Endothelial cell of umbilical vein (primary cell): Measurements from ENCODE around the gene KRT31. TPM values are rescaled to one million over a fixed set of nuclear protein-coding genes. Genes with fewer than 3 reads are reported as not detected.

ENCODE experiments used
- BruUV-seq: library from RNA; stranded (reverse); fragments of 400-500 nt; replicated peaks from 2 replicates; lab custom pipeline; 2021; lab: Mats Ljungman, UMichigan
- CTCF ChIA-PET: fragments of 300-600, 350-600 bp; sonication (Branson Sonifier 250); formaldehyde crosslinking; loops from one replicate; lab custom pipeline; 2021; ENCODE audit warnings: antibody characterized with exemption, inconsistent platforms; lab: Charles Lee
- POLR2A ChIA-PET: fragments of 300-600, 350-600 bp; sonication (Branson Sonifier 250); formaldehyde crosslinking; loops from one replicate; lab custom pipeline; 2021; ENCODE audit warnings: antibody characterized with exemption, inconsistent platforms; lab: Charles Lee
- DNase-seq: peaks from one replicate; pipeline ENCODE4 v3.0.0-alpha.2; 2011; ENCODE audit warnings: low read depth, low spot score
- FAIRE-seq: peaks from 2 replicates; lab custom pipeline; 2011; peaks lifted over from hg19 to GRCh38; lab: Jason Lieb, UNC
- H2AFZ ChIP-seq: 2 replicates; pipeline ENCODE4 v1.6.0; 2012; ENCODE audit warnings: low read depth, low read length, control low read depth, inconsistent platforms
- H3K27ac ChIP-seq: 2 replicates; pipeline ENCODE4 v1.5.1; 2011; ENCODE audit warnings: low read depth, mild to moderate bottlenecking, control low read depth, low read length, moderate library complexity; ENCODE audit not compliant: insufficient read depth
- H3K27me3 ChIP-seq, 2 experiments: 2 replicates each; pipeline versions ENCODE4 v1.6.0 to v1.6.1; 2011; ENCODE audit warnings: low read length in 2 of 2, mixed read lengths in 1 of 2; ENCODE audit not compliant: control insufficient read depth in 2 of 2, insufficient read depth in 2 of 2
- H3K36me3 ChIP-seq, 2 experiments: 2 replicates in 1 of 2; 3 replicates in 1 of 2; pipeline ENCODE4 v1.5.1; 2011; ENCODE audit warnings: low read length in 2 of 2, mild to moderate bottlenecking in 1 of 2, moderate library complexity in 1 of 2; ENCODE audit not compliant: control insufficient read depth in 2 of 2, insufficient read depth in 2 of 2; ENCODE audit errors: extremely low read depth in 1 of 2
- H3K4me1 ChIP-seq: 3 replicates; pipeline ENCODE4 v1.5.1; 2011; ENCODE audit warnings: mild to moderate bottlenecking, low read length; ENCODE audit not compliant: control insufficient read depth, insufficient read depth; ENCODE audit errors: extremely low read depth
- H3K4me2 ChIP-seq: 2 replicates; pipeline ENCODE4 v1.6.1; 2011; ENCODE audit warnings: low read length, control low read depth, mixed read lengths; ENCODE audit not compliant: insufficient read depth
- H3K4me3 ChIP-seq, 3 experiments: fragments of 200-600 bp in 1 of 3; sonication (generic), shearing (Covaris generic) in 1 of 3; replicated peaks in 1 of 3; 2 replicates each; pipeline ENCODE4 v1.5.1; 2011 to 2016; ENCODE audit warnings: control low read depth in 3 of 3, low read length in 3 of 3, mild to moderate bottlenecking in 2 of 3, inconsistent platforms in 1 of 3, low read depth in 1 of 3, moderate library complexity in 1 of 3; ENCODE audit not compliant: insufficient read depth in 1 of 3
- H3K79me2 ChIP-seq: 2 replicates; pipeline ENCODE4 v1.6.0; 2012; ENCODE audit warnings: low read length, inconsistent platforms; ENCODE audit not compliant: control insufficient read depth, insufficient read depth
- H3K9ac ChIP-seq: replicated peaks from 2 replicates; pipeline ENCODE3; 2011; ENCODE audit warnings: low read length, control low read depth; ENCODE audit not compliant: insufficient read depth; ENCODE audit errors: extremely low read depth
- H3K9me1 ChIP-seq: replicated peaks from 3 replicates; pipeline ENCODE4 v1.6.0; 2011; ENCODE audit warnings: mild to moderate bottlenecking, low read length; ENCODE audit not compliant: control insufficient read depth, insufficient read depth; ENCODE audit errors: extremely low read depth
- H3K9me3 ChIP-seq: replicated peaks from 2 replicates; pipeline ENCODE4 v1.5.1; 2012; ENCODE audit warnings: low read length, inconsistent platforms; ENCODE audit not compliant: control insufficient read depth, insufficient read depth
- H4K20me1 ChIP-seq: replicated peaks from 2 replicates; pipeline ENCODE3; 2011; ENCODE audit warnings: mild to moderate bottlenecking, low read length; ENCODE audit not compliant: control insufficient read depth, insufficient read depth; ENCODE audit errors: extremely low read depth
- EZH2 ChIP-seq: IDR thresholded peaks from 2 replicates; pipeline ENCODE4 v1.6.1; 2012; ENCODE audit warnings: borderline replicate concordance, low read depth, mild to moderate bottlenecking, moderate library complexity, low read length, inconsistent platforms; ENCODE audit not compliant: severe bottlenecking
- FOS ChIP-seq: IDR thresholded peaks from 2 replicates; pipeline ENCODE4 v1.6.1; 2011; ENCODE audit warnings: mild to moderate bottlenecking, low read length, moderate library complexity, borderline replicate concordance; ENCODE audit not compliant: insufficient read depth
- GATA2 ChIP-seq: IDR thresholded peaks from 2 replicates; pipeline ENCODE4 v1.7.0; 2011; ENCODE audit warnings: low read depth, mild to moderate bottlenecking, moderate library complexity, mixed read lengths, low read length; ENCODE audit not compliant: insufficient read length, insufficient read depth
- JUN ChIP-seq: IDR thresholded peaks from 2 replicates; pipeline ENCODE4 v1.6.1; 2011; ENCODE audit warnings: borderline replicate concordance, low read depth; ENCODE audit not compliant: insufficient read length, insufficient read depth
- MAX ChIP-seq: IDR thresholded peaks from 2 replicates; pipeline ENCODE4 v1.6.1; 2011; ENCODE audit not compliant: insufficient read depth, insufficient read length
- MYC ChIP-seq: IDR thresholded peaks from one replicate; pipeline ENCODE4 v1.6.1; 2011; ENCODE audit warnings: mild to moderate bottlenecking, low read depth, low read length
- POLR2A ChIP-seq: IDR thresholded peaks from 2 replicates; pipeline ENCODE4 v1.6.1; 2012; ENCODE audit warnings: low read depth, mild to moderate bottlenecking, control low read depth, low read length
- POLR2AphosphoS5 ChIP-seq: IDR thresholded peaks from 2 replicates; pipeline ENCODE4 v1.6.1; 2012; ENCODE audit warnings: low read depth, mild to moderate bottlenecking, control low read depth, low read length, moderate library complexity; ENCODE audit not compliant: insufficient read depth
- dilution Hi-C: fragments of 300-500 bp; cut with MboI; formaldehyde crosslinking; loops from one replicate; pipeline ENCODE4 v1.15.0; 2019; ENCODE audit warnings: low sequenced_read_pairs; ENCODE audit not compliant: extremely low pct_ligation_motif_present
- intact Hi-C: fragments of 100-400 bp; cut with micrococcal nuclease; formaldehyde crosslinking; loops from one replicate; pipeline ENCODE4 v1.10.0; 2022
- polyA plus RNA-seq, 4 experiments: library from polyadenylated mRNA; depleted of rRNA in 3 of 4; stranded (reverse) in 3 of 4; unstranded in 1 of 4; fragments of >200 nt; gene quantifications; 2 replicates each; pipeline versions ENCODE4 v1.2.1 to v1.2.3, GENCODE V29; 2011 to 2012; ENCODE audit warnings: missing spikeins in 1 of 4
- total RNA-seq: library from RNA; stranded (reverse); gene quantifications from 2 replicates; pipeline ENCODE4 v1.2.3, GENCODE V29; 2021
- TF ChIP-seq, protein P1 (sequence below), 2 donors: IDR thresholded peaks; 1 replicate in 1 of 2; 2 replicates in 1 of 2; pipeline ENCODE4 v1.5.1; 2011; ENCODE audit warnings: low read length in 2 of 2, mild to moderate bottlenecking in 2 of 2, moderate library complexity in 2 of 2, control low read depth in 1 of 2, inconsistent platforms in 1 of 2, low read depth in 1 of 2; ENCODE audit not compliant: insufficient read depth in 1 of 2; ENCODE audit errors: extremely low read depth in 1 of 2

The KRT31 gene
- total and polyA plus RNA-seq, 2 donors (not counting 3 experiments of a cell fraction or from before 2014, with no cell fraction given) = not detected

DNA sequence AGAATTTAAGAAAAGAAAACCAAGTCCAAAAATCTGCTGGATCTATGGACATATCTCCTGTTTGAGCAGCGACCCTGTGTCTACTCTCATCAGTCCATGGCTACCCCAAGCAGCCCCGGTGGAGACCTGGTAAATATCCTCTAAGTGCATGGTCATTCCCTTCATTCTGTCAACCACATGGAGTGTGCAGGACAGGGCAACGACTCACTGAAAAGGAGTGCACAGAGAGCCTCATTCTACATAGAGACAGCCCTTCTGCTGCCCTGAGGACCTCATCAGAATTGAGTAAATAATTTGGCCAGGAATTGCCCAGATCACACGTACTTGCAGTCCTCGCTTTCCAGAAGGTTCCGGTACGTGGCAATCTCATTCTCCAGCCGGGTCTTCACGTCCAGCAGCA is 40.4 kb upstream of the KRT31 start:
- no peak overlapping the region for H3K9ac ChIP-seq
- no peaks in the 10 kb centered on the region for H3K9me1 ChIP-seq
- H3K9me3 ChIP-seq = no peaks in the 10 kb centered on the region
- H3K36me3 ChIP-seq = no peaks in the 10 kb centered on the region
- no peaks in the 10 kb centered on the region for H3K79me2 ChIP-seq
- H3K27me3 ChIP-seq = peaks cover 2 to 5% of the 10 kb centered on the region in 2 experiments
- dilution Hi-C loops = no loop called here
- DNase-seq (no peak), FAIRE-seq (no peak)
- H3K4me1 ChIP-seq = no peaks in the 10 kb centered on the region
- intact Hi-C loops = no loop called here
- CTCF ChIA-PET = no interaction called here
- POLR2A ChIA-PET = no interaction called here
- no peak overlapping the region for H2AFZ ChIP-seq
- no peaks in the 10 kb centered on the region for H4K20me1 ChIP-seq
- no peak for TF ChIP-seq MYC
- no peak overlapping the region for H3K4me3 ChIP-seq
- BruUV-seq = no TSS peak
- no peak overlapping the region for H3K4me2 ChIP-seq
- no peak overlapping the region for H3K27ac ChIP-seq

- H2AFZ ChIP-seq = no peak overlapping the region
- H3K27ac ChIP-seq = no peak overlapping the region
- no peaks in the 10 kb centered on the region for H3K9me3 ChIP-seq
- no TSS peak for BruUV-seq
- DNase-seq = no peak
- H3K4me1 ChIP-seq = no peaks in the 10 kb centered on the region
- intact Hi-C loops (no loop called here), dilution Hi-C loops (no loop called here)
- no peak for TF ChIP-seq JUN
- TF ChIP-seq EZH2 = no peak
- no peak for TF ChIP-seq POLR2A
- no peak for TF ChIP-seq POLR2AphosphoS5
- TF ChIP-seq MAX = no peak
- TF ChIP-seq GATA2 = no peak
- TF ChIP-seq, protein P1, sequence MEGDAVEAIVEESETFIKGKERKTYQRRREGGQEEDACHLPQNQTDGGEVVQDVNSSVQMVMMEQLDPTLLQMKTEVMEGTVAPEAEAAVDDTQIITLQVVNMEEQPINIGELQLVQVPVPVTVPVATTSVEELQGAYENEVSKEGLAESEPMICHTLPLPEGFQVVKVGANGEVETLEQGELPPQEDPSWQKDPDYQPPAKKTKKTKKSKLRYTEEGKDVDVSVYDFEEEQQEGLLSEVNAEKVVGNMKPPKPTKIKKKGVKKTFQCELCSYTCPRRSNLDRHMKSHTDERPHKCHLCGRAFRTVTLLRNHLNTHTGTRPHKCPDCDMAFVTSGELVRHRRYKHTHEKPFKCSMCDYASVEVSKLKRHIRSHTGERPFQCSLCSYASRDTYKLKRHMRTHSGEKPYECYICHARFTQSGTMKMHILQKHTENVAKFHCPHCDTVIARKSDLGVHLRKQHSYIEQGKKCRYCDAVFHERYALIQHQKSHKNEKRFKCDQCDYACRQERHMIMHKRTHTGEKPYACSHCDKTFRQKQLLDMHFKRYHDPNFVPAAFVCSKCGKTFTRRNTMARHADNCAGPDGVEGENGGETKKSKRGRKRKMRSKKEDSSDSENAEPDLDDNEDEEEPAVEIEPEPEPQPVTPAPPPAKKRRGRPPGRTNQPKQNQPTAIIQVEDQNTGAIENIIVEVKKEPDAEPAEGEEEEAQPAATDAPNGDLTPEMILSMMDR (IDR thresholded peaks at IDR 0.05; ENCODE audit: extremely low read depth in 1 of 2, insufficient read depth in 1 of 2, low read depth in 1 of 2, low read length in 2 of 2) = no peak
- TF ChIP-seq FOS = no peak
- no peak overlapping the region for H3K9ac ChIP-seq
- peaks cover 2 to 5% of the 10 kb centered on the region in 2 experiments for H3K27me3 ChIP-seq
- ChIA-PET POLR2A (no interaction called here), CTCF (interaction anchor here (1.0 kb wide), 1 partner anchor 111 kb away, joined by 3 read pairs; no protein-coding TSS in a partner anchor)
- no peaks in the 10 kb centered on the region for H3K9me1 ChIP-seq
- no peak overlapping the region for H3K4me3 ChIP-seq
- H3K36me3 ChIP-seq = no peaks in the 10 kb centered on the region
- no peak for FAIRE-seq
- no peaks in the 10 kb centered on the region for H3K79me2 ChIP-seq
- H3K4me2 ChIP-seq = no peak overlapping the region
- H4K20me1 ChIP-seq = no peaks in the 10 kb centered on the region
These were observed 39.8 kb upstream of the KRT31 start for GRCh38 chr17:41437254-41437653.
